H1 (cell line): ENCODE results near the gene BMERB1. TPM values are rescaled to one million over a fixed set of nuclear protein-coding genes. Genes with fewer than 3 reads are reported as not detected.

ENCODE experiments used
- CTCF ChIA-PET: fragments of 300-600 bp; sonication (Branson Sonifier 250); formaldehyde crosslinking; loops from one replicate; lab custom pipeline; 2021; ENCODE audit not compliant: partially characterized antibody; lab: Charles Lee
- POLR2A ChIA-PET: fragments of 300-600 bp; sonication (Branson Sonifier 250); formaldehyde crosslinking; loops from one replicate; lab custom pipeline; 2021; ENCODE audit warnings: inconsistent platforms; ENCODE audit not compliant: partially characterized antibody; lab: Charles Lee
- DNase-seq, 2 experiments: peaks; one replicate each; pipeline versions ENCODE4 v3.0.0 to v3.0.0-alpha.2; 2010 to 2022; ENCODE audit warnings: low spot score in 2 of 2, low read depth in 1 of 2, mixed read lengths in 1 of 2
- FAIRE-seq: peaks from 2 replicates; lab custom pipeline; 2011; peaks lifted over from hg19 to GRCh38; lab: Jason Lieb, UNC
- H2AFZ ChIP-seq: 2 replicates; pipeline ENCODE4 v1.8.1; 2012; ENCODE audit warnings: low read length, inconsistent platforms
- H2AK5ac ChIP-seq: 2 replicates; pipeline ENCODE4 v1.6.1; 2013; ENCODE audit warnings: low read depth, low read length
- H2BK120ac ChIP-seq: replicated peaks from 2 replicates; pipeline ENCODE3; 2013; ENCODE audit warnings: low read depth, low read length, inconsistent platforms
- H2BK12ac ChIP-seq: 2 replicates; pipeline ENCODE4 v1.6.1; 2013; ENCODE audit warnings: low read depth, low read length
- H2BK15ac ChIP-seq: 2 replicates; pipeline ENCODE4 v1.6.1; 2013; ENCODE audit warnings: low read length
- H2BK20ac ChIP-seq: 2 replicates; pipeline ENCODE4 v1.6.1; 2013; ENCODE audit warnings: low read length
- H2BK5ac ChIP-seq: 2 replicates; pipeline ENCODE4 v1.6.1; 2013; ENCODE audit warnings: low read depth, low read length
- H3K14ac ChIP-seq: 2 replicates; pipeline ENCODE4 v1.6.1; 2013; ENCODE audit warnings: inconsistent platforms; ENCODE audit not compliant: insufficient read length
- H3K18ac ChIP-seq: 2 replicates; pipeline ENCODE4 v1.6.1; 2013; ENCODE audit warnings: low read length; ENCODE audit errors: extremely low read depth
- H3K23ac ChIP-seq: 2 replicates; pipeline ENCODE4 v1.6.1; 2013; ENCODE audit warnings: inconsistent platforms; ENCODE audit not compliant: insufficient read length
- H3K23me2 ChIP-seq: 2 replicates; pipeline ENCODE4 v1.6.1; 2013; ENCODE audit warnings: low read depth, low read length
- H3K27ac ChIP-seq: 2 replicates; pipeline ENCODE4 v1.6.1; 2011; ENCODE audit warnings: low read depth, low read length, inconsistent platforms
- H3K27me3 ChIP-seq, 4 experiments: replicated peaks in 1 of 4; 1 replicate in 1 of 4; 2 replicates in 3 of 4; pipeline versions ENCODE4 v1.6.1 to v1.8.1; 2011 to 2013; ENCODE audit warnings: low read length in 3 of 4, mild to moderate bottlenecking in 3 of 4, inconsistent platforms in 2 of 4, mixed read lengths in 2 of 4, moderate library complexity in 1 of 4; ENCODE audit not compliant: control insufficient read depth in 3 of 4, insufficient read depth in 3 of 4; ENCODE audit errors: extremely low read depth in 1 of 4
- H3K36me3 ChIP-seq, 4 experiments: 2 replicates each; pipeline versions ENCODE4 v1.6.1 to v1.8.1; 2011 to 2013; ENCODE audit warnings: mild to moderate bottlenecking in 4 of 4, low read length in 3 of 4, moderate library complexity in 2 of 4, control low read depth in 1 of 4, inconsistent platforms in 1 of 4; ENCODE audit not compliant: insufficient read depth in 4 of 4, control insufficient read depth in 2 of 4
- H3K4ac ChIP-seq: replicated peaks from 2 replicates; pipeline ENCODE3; 2013; ENCODE audit warnings: low read length, low read depth, mixed read lengths, inconsistent platforms; ENCODE audit not compliant: insufficient read length
- H3K4me1 ChIP-seq, 4 experiments: replicated peaks in 1 of 4; 1 replicate in 1 of 4; 2 replicates in 3 of 4; pipeline versions ENCODE4 v1.6.1 to v1.8.1; 2011 to 2013; ENCODE audit warnings: low read length in 3 of 4, inconsistent platforms in 2 of 4, mixed read lengths in 1 of 4; ENCODE audit not compliant: insufficient read depth in 4 of 4, control insufficient read depth in 3 of 4
- H3K4me2 ChIP-seq, 2 experiments: 2 replicates each; pipeline versions ENCODE4 v1.6.1 to v1.8.1; 2011 to 2013; ENCODE audit warnings: low read depth in 2 of 2, low read length in 2 of 2, control low read depth in 1 of 2, inconsistent platforms in 1 of 2, mild to moderate bottlenecking in 1 of 2; ENCODE audit not compliant: insufficient read depth in 1 of 2
- H3K4me3 ChIP-seq, 4 experiments: fragments of 200-600, 300-600 bp in 1 of 4; sonication (generic), shearing (Covaris generic), sonication (Bioruptor Twin) in 1 of 4; 2 replicates each; pipeline versions ENCODE4 v1.5.1 to v1.8.1; 2011 to 2016; ENCODE audit warnings: low read length in 4 of 4, low read depth in 3 of 4, control low read depth in 2 of 4, inconsistent platforms in 2 of 4, mild to moderate bottlenecking in 2 of 4, mixed read lengths in 1 of 4, moderate library complexity in 1 of 4; ENCODE audit not compliant: insufficient read depth in 2 of 4; ENCODE audit errors: extremely low read depth in 1 of 4
- H3K56ac ChIP-seq: replicated peaks from 2 replicates; pipeline ENCODE3; 2013; ENCODE audit warnings: low read depth, mild to moderate bottlenecking, mixed read lengths, low read length, inconsistent platforms; ENCODE audit not compliant: insufficient read length
- H3K79me1 ChIP-seq: 2 replicates; pipeline ENCODE4 v1.6.1; 2013; ENCODE audit warnings: low read depth, low read length, control low read depth
- H3K79me2 ChIP-seq, 2 experiments: 2 replicates each; pipeline versions ENCODE4 v1.6.1 to v1.8.1; 2012 to 2013; ENCODE audit warnings: low read length in 2 of 2, mild to moderate bottlenecking in 2 of 2, inconsistent platforms in 1 of 2; ENCODE audit not compliant: insufficient read depth in 2 of 2, control insufficient read depth in 1 of 2
- H3K9ac ChIP-seq, 4 experiments: replicated peaks in 1 of 4; 1 replicate in 1 of 4; 2 replicates in 3 of 4; pipeline versions ENCODE4 v1.6.1 to v1.8.1; 2011 to 2013; ENCODE audit warnings: low read depth in 3 of 4, low read length in 3 of 4, control low read depth in 2 of 4, mild to moderate bottlenecking in 2 of 4, moderate library complexity in 2 of 4, inconsistent platforms in 1 of 4; ENCODE audit errors: extremely low read depth in 1 of 4
- H3K9me3 ChIP-seq, 2 experiments: 2 replicates each; pipeline versions ENCODE4 v1.6.1 to v1.8.1; 2012 to 2013; ENCODE audit warnings: mild to moderate bottlenecking in 2 of 2, moderate library complexity in 2 of 2, control low read depth in 1 of 2, inconsistent platforms in 1 of 2, low read depth in 1 of 2, low read length in 1 of 2, mixed read lengths in 1 of 2; ENCODE audit not compliant: insufficient read depth in 2 of 2
- H4K20me1 ChIP-seq, 2 experiments: replicated peaks in 1 of 2; 2 replicates each; pipeline versions ENCODE3 to v1.8.1; 2011 to 2013; ENCODE audit warnings: inconsistent platforms in 2 of 2, low read length in 2 of 2, mild to moderate bottlenecking in 1 of 2; ENCODE audit not compliant: insufficient read depth in 2 of 2, control insufficient read depth in 1 of 2
- H4K5ac ChIP-seq: 2 replicates; pipeline ENCODE4 v1.6.1; 2013; ENCODE audit warnings: low read length, low read depth, mixed read lengths, inconsistent platforms; ENCODE audit not compliant: insufficient read length
- H4K8ac ChIP-seq: 2 replicates; pipeline ENCODE4 v1.8.0; 2013; ENCODE audit warnings: mild to moderate bottlenecking, moderate library complexity, low read length, inconsistent platforms; ENCODE audit not compliant: insufficient read depth; ENCODE audit errors: extremely low read depth
- H4K91ac ChIP-seq: replicated peaks from 2 replicates; pipeline ENCODE3; 2013; ENCODE audit warnings: low read length, mixed read lengths, inconsistent platforms; ENCODE audit not compliant: insufficient read length
- EGR1 ChIP-seq: IDR thresholded peaks from 2 replicates; pipeline ENCODE4 v1.6.1; 2011; ENCODE audit warnings: low read depth, low read length, borderline replicate concordance
- POLR2AphosphoS5 ChIP-seq: IDR thresholded peaks from 2 replicates; pipeline ENCODE4 v1.6.1; 2011; ENCODE audit warnings: low read depth, low read length
- TAF1 ChIP-seq: IDR thresholded peaks from 2 replicates; pipeline ENCODE4 v1.6.1; 2011; ENCODE audit warnings: mild to moderate bottlenecking, low read depth, low read length
- TAF7 ChIP-seq: optimal IDR thresholded peaks from 2 replicates; pipeline ENCODE3; 2011; ENCODE audit warnings: low read depth, mild to moderate bottlenecking, inconsistent platforms, low read length, moderate library complexity, borderline replicate concordance
- TBP ChIP-seq: IDR thresholded peaks from 2 replicates; pipeline ENCODE4 v1.6.1; 2011; ENCODE audit warnings: low read depth, low read length, improper control_type of control experiment
- WGBS, 2 experiments: shearing (Covaris generic) in 1 of 2; methylation state at CpG; one replicate each; pipeline versions ENCODE4 v1.1.6 to v1.1.7; 2013 to 2015; ENCODE audit warnings: low lambda C conversion rate in 2 of 2, mixed read lengths in 2 of 2, inconsistent platforms in 1 of 2, low coverage in 1 of 2, missing lambda C conversion rate in 1 of 2; ENCODE audit not compliant: insufficient replicate concordance in 2 of 2, insufficient coverage in 1 of 2, insufficient read length in 1 of 2; ENCODE audit errors: extremely low coverage in 1 of 2, missing lambda C conversion rate in 1 of 2; 5-methylcytosine and 5-hydroxymethylcytosine counted together
- polyA plus RNA-seq, 7 experiments: library from polyadenylated mRNA; depleted of rRNA in 3 of 7; stranded (reverse) in 5 of 7; unstranded in 2 of 7; fragments of >200 nt in 5 of 7; fragments of 200-250 nt in 2 of 7; gene quantifications; 1 replicate in 5 of 7; 2 replicates in 1 of 7; 4 replicates in 1 of 7; pipeline versions ENCODE4 v1.2.1 to v1.2.3, GENCODE V29; 2011 to 2013; ENCODE audit warnings: missing spikeins in 2 of 7, mixed read lengths in 2 of 7
- total RNA-seq: library from RNA; stranded (reverse); fragmentation: NEBNext Ultra II Directional; extraction: Animal tissue kit (Norgen Biotek cat#: 25700); gene quantifications from 2 replicates; pipeline ENCODE4 v1.2.1, GENCODE V29; 2021

BMERB1 gene
- total and polyA plus RNA-seq, 2 of the 8 experiments (the other 6 are each of a cell fraction or from before 2014, with no cell fraction given) = 23.5 to 27.1 TPM

GRCh38 chr16:15516609-15517008 lies 82.2 kb downstream of the BMERB1 start:
- FAIRE-seq = no peak
- TF ChIP-seq POLR2AphosphoS5 (no peak), EGR1 (no peak), TAF7 (no peak), TBP (no peak), TAF1 (no peak)

More at GRCh38 chr16:15516609-15517008, 82.2 kb downstream of the BMERB1 start:
- H3K4me3 ChIP-seq = no peak overlapping the region
- peaks cover 4% of the 10 kb centered on the region for H3K23me2 ChIP-seq
- no peaks in the 10 kb centered on the region for H3K4me1 ChIP-seq
- no peak overlapping the region for H2BK5ac ChIP-seq
- H2BK120ac ChIP-seq = no peak overlapping the region
- no peak overlapping the region for H3K4me2 ChIP-seq
- no peaks in the 10 kb centered on the region for H3K79me2 ChIP-seq
- no peaks in the 10 kb centered on the region; a peak in 1 of 8 replicates for H3K36me3 ChIP-seq
- no peaks in the 10 kb centered on the region for H3K27me3 ChIP-seq
- H4K8ac ChIP-seq = no peak overlapping the region
- no peak for DNase-seq
- H3K27ac ChIP-seq = no peak overlapping the region
- H4K91ac ChIP-seq = no peak overlapping the region
- no peak overlapping the region for H3K4ac ChIP-seq
- H3K23ac ChIP-seq = no peak overlapping the region
- H3K9ac ChIP-seq = no peak overlapping the region
- 96% methylated on average over 5 of the region's 5 CpGs; no CpG with 5 or more reads in 1 of the 2 experiments for WGBS, 2 experiments
- POLR2A ChIA-PET = interaction anchor here (0.9 to 1.5 kb wide), 2 partner anchors 10 to 33 kb away, joined by 3 read pairs; no protein-coding TSS in a partner anchor
- no peak overlapping the region for H3K18ac ChIP-seq
- peaks cover 0 to 4% of the 10 kb centered on the region in 2 experiments for H4K20me1 ChIP-seq
- H3K56ac ChIP-seq = no peak overlapping the region
- no peak overlapping the region for H4K5ac ChIP-seq
- H2AFZ ChIP-seq = no peak overlapping the region
- no peak overlapping the region for H2BK20ac ChIP-seq
- H3K14ac ChIP-seq = no peak overlapping the region
- no peaks in the 10 kb centered on the region for H3K9me3 ChIP-seq
- H3K79me1 ChIP-seq = 0 out of 2 replicates have a peak, but pooled peaks cover 2% of the 10 kb centered on the region
- CTCF ChIA-PET = interaction anchor here (0.6 kb wide), 1 partner anchor 41 kb away, joined by 4 read pairs; no protein-coding TSS in a partner anchor
- no peak overlapping the region for H2BK12ac ChIP-seq
- no peak overlapping the region for H2AK5ac ChIP-seq
- no peak overlapping the region for H2BK15ac ChIP-seq
